ENCODE measurements around the gene LSP1. TPM values are rescaled to one million over a fixed set of nuclear protein-coding genes. Genes with fewer than 3 reads are reported as not detected.

The LSP1 gene
- total and polyA plus RNA-seq, 2 of the 13 experiments (the other 11 are each of a cell fraction or from before 2014, with no cell fraction given) = 0.59 to 1.00 TPM

DNA sequence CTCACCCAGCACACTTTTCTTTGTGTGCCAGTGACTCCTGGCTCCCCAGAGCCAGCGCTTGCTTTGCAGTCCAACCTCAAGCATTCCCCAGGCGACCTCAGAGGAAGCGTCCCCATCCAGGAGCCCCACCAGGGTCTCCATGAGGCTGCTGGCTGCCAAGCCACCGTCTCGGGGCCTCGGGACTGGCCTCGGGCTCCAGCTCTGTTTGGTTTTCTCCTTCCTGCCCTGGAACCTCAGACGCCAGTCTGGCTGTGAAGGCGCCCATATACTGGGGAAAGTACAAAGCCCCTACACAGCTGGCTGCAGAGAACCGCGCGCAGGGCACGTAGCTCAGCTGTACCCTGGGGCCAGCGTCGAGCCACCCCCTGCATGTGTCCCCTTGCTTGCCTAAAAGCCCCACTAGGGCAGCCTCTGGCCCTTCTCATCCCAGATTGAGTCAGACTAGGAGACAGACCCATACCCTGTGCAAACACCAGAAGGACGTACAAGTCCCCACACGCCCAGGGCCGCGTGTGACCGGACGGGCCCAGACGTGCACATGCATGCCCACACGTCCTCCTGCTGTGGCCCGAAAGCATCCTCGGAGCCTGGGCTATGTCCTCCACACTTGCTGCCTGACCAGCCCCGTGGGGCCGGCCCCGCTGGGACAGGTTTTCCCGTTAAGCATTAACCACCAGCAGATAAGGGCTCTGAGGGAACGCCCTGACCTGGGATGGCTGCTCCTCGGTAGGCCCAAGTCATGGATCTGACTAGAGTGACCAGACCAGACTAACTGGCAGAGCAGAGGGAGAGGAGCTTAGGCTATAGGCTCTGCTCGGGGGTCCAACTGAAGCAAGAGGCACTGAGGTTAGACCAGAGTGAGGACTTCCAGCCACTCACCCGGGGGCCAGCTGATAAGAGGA is 22.3 kb upstream of the LSP1 start (continued):
- TF ChIP-seq SP1 (IDR thresholded peaks at IDR 0.05) = no peak
- TF ChIP-seq SP1 (CRISPR knock-in tag; IDR thresholded peaks at IDR 0.05) = no peak
- no peak for TF ChIP-seq TRIM22 (IDR thresholded peaks at IDR 0.05)
- no peak for TF ChIP-seq SUZ12 (IDR thresholded peaks at IDR 0.05; ENCODE audit: low read depth, low read length)
- no peak for TF ChIP-seq ZMAT5 (CRISPR knock-in tag; IDR thresholded peaks at IDR 0.05; ENCODE audit: borderline replicate concordance, low read depth)
- TF ChIP-seq, protein P1, sequence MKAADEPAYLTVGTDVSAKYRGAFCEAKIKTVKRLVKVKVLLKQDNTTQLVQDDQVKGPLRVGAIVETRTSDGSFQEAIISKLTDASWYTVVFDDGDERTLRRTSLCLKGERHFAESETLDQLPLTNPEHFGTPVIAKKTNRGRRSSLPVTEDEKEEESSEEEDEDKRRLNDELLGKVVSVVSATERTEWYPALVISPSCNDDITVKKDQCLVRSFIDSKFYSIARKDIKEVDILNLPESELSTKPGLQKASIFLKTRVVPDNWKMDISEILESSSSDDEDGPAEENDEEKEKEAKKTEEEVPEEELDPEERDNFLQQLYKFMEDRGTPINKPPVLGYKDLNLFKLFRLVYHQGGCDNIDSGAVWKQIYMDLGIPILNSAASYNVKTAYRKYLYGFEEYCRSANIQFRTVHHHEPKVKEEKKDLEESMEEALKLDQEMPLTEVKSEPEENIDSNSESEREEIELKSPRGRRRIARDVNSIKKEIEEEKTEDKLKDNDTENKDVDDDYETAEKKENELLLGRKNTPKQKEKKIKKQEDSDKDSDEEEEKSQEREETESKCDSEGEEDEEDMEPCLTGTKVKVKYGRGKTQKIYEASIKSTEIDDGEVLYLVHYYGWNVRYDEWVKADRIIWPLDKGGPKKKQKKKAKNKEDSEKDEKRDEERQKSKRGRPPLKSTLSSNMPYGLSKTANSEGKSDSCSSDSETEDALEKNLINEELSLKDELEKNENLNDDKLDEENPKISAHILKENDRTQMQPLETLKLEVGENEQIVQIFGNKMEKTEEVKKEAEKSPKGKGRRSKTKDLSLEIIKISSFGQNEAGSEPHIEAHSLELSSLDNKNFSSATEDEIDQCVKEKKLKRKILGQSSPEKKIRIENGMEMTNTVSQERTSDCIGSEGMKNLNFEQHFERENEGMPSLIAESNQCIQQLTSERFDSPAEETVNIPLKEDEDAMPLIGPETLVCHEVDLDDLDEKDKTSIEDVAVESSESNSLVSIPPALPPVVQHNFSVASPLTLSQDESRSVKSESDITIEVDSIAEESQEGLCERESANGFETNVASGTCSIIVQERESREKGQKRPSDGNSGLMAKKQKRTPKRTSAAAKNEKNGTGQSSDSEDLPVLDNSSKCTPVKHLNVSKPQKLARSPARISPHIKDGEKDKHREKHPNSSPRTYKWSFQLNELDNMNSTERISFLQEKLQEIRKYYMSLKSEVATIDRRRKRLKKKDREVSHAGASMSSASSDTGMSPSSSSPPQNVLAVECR (CRISPR knock-in tag; IDR thresholded peaks at IDR 0.05; ENCODE audit: borderline replicate concordance) = peak; percentile 52; the same call in 1 of the 2 replicates
- no peak for TF ChIP-seq ZNF333 (CRISPR knock-in tag; IDR thresholded peaks at IDR 0.05; ENCODE audit: borderline replicate concordance)
- peak; percentile 76 for TF ChIP-seq ZGPAT (CRISPR knock-in tag; IDR thresholded peaks at IDR 0.05)
- TF ChIP-seq ZNF775 (CRISPR knock-in tag; IDR thresholded peaks at IDR 0.05; ENCODE audit: borderline replicate concordance) = no peak
- no peak for TF ChIP-seq ZNF7 (CRISPR knock-in tag; IDR thresholded peaks at IDR 0.05)
- TF ChIP-seq ARNT2 (CRISPR knock-in tag; IDR thresholded peaks at IDR 0.05; ENCODE audit: low read depth) = peak; percentile 82; the same call in 1 of the 2 replicates
- TF ChIP-seq MIER2 (CRISPR knock-in tag; IDR thresholded peaks at IDR 0.05) = 0 out of 2 replicates have a peak, but pooled peaks have one; percentile 19
- TF ChIP-seq ZNF274 (CRISPR knock-in tag; IDR thresholded peaks at IDR 0.05) = peak; percentile 75; the same call in 1 of the 2 replicates
- peak; percentile 94 for TF ChIP-seq UBTF (CRISPR knock-in tag; IDR thresholded peaks at IDR 0.05)
- TF ChIP-seq REXO4 (CRISPR knock-in tag; IDR thresholded peaks at IDR 0.05; ENCODE audit: borderline replicate concordance) = 0 out of 2 replicates have a peak, but pooled peaks have one; percentile 40

Data from HepG2 (cell line).